ENCODE data around the gene SUN5.

SUN5 gene

DNA sequence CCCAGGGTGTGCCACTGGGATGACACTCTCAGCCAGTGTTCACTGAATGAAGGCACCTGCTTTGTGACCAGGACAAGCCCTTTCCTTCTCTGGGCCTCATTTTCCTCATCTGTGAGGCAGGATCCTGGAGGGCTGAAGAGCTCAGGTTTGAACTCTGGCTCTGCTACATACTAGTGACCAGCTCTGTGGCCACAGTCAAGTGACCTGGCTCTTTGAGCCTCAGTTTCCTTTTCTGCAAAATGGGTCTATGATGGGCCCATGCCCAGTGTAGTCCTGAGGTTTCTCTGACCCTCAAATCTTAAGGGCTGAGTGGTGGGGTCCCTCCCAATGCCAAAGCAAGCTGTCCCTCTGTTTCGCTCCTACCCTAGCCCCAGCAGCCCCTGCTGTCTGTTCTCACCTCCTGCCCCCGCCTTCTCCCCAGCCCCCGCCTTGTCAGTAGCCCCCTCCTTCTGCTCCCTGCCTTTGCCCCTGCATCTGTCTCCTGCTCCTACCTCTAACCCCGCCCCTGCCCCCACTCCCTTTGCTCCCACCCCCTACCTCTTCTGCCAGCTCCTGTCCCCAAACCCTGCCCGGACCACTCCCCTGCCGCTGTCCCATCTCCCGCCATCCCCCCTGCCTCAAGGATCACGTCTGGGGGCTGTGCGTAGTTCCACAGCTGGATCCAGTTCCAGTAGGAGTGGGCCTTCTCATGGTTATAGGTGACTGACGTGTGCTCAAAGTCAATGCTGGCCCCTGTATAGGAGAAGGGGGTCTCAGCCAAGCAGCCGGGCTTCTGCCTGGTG, 17.0 kb downstream of the SUN5 start:
- TF ChIP-seq, protein P1, sequence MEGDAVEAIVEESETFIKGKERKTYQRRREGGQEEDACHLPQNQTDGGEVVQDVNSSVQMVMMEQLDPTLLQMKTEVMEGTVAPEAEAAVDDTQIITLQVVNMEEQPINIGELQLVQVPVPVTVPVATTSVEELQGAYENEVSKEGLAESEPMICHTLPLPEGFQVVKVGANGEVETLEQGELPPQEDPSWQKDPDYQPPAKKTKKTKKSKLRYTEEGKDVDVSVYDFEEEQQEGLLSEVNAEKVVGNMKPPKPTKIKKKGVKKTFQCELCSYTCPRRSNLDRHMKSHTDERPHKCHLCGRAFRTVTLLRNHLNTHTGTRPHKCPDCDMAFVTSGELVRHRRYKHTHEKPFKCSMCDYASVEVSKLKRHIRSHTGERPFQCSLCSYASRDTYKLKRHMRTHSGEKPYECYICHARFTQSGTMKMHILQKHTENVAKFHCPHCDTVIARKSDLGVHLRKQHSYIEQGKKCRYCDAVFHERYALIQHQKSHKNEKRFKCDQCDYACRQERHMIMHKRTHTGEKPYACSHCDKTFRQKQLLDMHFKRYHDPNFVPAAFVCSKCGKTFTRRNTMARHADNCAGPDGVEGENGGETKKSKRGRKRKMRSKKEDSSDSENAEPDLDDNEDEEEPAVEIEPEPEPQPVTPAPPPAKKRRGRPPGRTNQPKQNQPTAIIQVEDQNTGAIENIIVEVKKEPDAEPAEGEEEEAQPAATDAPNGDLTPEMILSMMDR (IDR thresholded peaks at IDR 0.05; ENCODE audit: low read depth, low read length, missing control alignments): no peak
- DNase-seq (ENCODE audit: extremely low read depth, low read depth): no peak

GRCh38 chr20:32986331-32986966, 17.8 kb downstream of the SUN5 start:
- DNase-seq (ENCODE audit: extremely low read depth, low read depth): no peak
- TF ChIP-seq, protein P1 (IDR thresholded peaks at IDR 0.05; ENCODE audit: low read depth, low read length, missing control alignments): no peak
- H3K4me3 ChIP-seq (replicated peaks; ENCODE audit: low read depth, low read length): no peak overlapping the region

More for the DNA sequence above, 17.0 kb downstream of the SUN5 start:
- H3K4me3 ChIP-seq (replicated peaks; ENCODE audit: low read depth, low read length): no peak overlapping the region

DNA sequence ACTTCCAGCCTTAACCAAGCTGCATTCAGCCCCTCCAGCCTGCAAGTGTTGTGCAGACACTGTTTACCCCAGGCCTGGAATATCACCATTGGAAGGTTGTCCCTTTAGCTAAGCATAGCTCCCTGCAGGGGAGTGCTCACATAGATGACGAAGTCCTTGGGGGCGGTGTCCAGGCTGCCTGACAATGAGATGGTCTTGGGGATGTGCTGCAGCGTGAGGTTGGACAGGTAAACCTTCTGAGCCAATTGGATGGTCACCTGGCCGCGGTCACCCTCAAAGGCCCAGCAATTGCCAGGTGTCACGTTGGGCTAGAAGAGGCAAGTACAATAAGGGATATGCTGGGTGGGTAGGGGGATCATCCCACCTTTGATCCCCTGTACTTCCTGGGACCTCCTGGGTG, 18.6 kb downstream of the SUN5 start:
- DNase-seq (ENCODE audit: extremely low read depth, low read depth): no peak
- TF ChIP-seq, protein P1 (IDR thresholded peaks at IDR 0.05; ENCODE audit: low read depth, low read length, missing control alignments): no peak
- H3K4me3 ChIP-seq (replicated peaks; ENCODE audit: low read depth, low read length): no peak overlapping the region

GRCh38 chr20:32984631-32985354, 19.4 kb downstream of the SUN5 start:
- TF ChIP-seq, protein P1 (IDR thresholded peaks at IDR 0.05; ENCODE audit: low read depth, low read length, missing control alignments): no peak
- H3K4me3 ChIP-seq (replicated peaks; ENCODE audit: low read depth, low read length): no peak overlapping the region
- no peak for DNase-seq (ENCODE audit: extremely low read depth, low read depth)

- TF ChIP-seq, protein P1 (IDR thresholded peaks at IDR 0.05; ENCODE audit: low read depth, low read length, missing control alignments): no peak
- DNase-seq (ENCODE audit: extremely low read depth, low read depth): no peak
- H3K4me3 ChIP-seq (replicated peaks; ENCODE audit: low read depth, low read length): no peak overlapping the region
Measured at GRCh38 chr20:32984196-32984595, 20.0 kb downstream of the SUN5 start.

DNA sequence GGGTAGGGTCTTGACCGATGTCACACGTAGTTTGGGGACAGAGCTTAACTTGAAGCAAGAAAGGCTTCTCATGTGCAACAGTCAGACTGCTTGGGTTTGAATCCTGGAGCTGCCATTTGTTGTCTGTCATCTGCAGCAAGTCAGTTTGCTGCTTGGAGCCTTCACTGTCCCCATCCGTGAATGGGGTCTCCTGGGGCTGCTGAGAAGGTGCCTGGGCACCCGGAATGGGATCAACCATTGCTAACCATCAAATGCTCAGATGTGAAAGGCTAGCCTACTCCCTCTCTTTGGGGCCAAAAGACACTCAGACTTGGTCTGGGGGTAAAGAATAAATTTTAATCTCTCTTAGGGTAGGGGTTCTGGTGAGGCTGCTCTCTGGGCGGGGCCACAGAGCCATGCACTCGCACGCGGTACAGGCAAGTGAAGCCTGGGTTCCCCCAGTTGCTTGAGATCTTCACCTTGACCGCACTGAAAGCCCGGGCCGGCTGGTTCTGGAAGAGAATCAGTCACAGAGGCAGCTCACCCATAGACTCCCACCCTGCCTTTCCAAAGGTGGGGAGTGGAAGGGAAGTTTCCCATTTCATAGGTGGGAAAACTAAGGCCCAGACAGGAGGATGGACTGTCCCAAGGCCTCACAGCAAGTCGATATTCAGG, 20.6 kb downstream of the SUN5 start:
- DNase-seq (ENCODE audit: extremely low read depth, low read depth): no peak
- TF ChIP-seq, protein P1 (IDR thresholded peaks at IDR 0.05; ENCODE audit: low read depth, low read length, missing control alignments): no peak
- no peak overlapping the region for H3K4me3 ChIP-seq (replicated peaks; ENCODE audit: low read depth, low read length)
